CD1c-positive myeloid dendritic cell (primary cell): ENCODE results near the gene ZBTB26.

ENCODE experiments used
- DNase-seq: peaks from one replicate; pipeline ENCODE4 v3.0.0-alpha.2; 2016; ENCODE audit errors: extremely low spot score

The ZBTB26 gene, protein sequence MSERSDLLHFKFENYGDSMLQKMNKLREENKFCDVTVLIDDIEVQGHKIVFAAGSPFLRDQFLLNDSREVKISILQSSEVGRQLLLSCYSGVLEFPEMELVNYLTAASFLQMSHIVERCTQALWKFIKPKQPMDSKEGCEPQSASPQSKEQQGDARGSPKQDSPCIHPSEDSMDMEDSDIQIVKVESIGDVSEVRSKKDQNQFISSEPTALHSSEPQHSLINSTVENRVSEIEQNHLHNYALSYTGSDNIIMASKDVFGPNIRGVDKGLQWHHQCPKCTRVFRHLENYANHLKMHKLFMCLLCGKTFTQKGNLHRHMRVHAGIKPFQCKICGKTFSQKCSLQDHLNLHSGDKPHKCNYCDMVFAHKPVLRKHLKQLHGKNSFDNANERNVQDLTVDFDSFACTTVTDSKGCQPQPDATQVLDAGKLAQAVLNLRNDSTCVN

DNA sequence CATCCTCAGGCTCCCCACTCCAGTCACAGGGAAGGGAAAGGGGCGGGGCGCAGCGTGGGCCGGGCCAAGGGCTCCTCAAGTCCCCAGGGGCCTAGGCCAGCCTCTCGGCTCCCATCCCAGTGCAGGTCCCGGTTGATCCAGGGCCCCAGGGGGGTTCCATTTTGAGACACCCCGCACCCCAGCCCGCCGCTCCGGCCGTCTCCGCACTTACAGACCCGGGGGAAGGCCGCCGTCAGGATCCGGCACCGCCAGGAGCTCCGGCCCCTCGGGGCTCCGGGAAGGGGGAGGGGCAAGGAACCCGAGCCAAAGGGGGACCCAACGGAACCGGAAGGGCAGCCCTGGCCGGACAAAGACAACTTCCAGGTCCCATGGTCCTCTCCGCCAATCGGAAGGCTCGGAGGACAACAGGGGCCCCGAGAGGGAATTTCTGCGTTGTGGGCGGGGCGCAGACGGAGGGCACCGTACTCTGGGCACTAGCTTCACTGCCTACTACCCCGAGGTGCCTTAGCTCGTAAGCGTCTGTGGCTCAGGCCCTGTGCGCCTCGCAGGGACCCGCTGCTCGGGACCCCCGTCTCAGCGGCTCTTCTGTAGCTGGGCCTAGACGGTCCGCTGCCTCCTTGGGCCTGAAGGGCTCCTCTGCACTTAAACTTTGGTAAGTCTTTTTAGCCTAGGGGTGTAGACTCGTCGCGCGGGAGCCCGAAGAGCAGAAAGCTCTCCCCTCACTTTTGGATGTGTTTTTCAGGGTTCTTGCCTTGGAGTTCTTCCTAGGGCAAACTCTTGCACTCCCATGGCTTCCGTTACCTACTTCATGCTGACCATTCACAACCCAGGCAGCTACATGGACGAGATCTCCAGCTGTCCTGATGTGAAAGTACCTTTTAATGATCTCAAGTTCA lies at the start of gene ZBTB26:
TSS of gene ZBTB26 (minus strand) at position 287 of the 896 bp plus-strand sequence. CDS start 11,578 bp downstream, outside the sequence.
- peak; percentile 96 for DNase-seq

DNA sequence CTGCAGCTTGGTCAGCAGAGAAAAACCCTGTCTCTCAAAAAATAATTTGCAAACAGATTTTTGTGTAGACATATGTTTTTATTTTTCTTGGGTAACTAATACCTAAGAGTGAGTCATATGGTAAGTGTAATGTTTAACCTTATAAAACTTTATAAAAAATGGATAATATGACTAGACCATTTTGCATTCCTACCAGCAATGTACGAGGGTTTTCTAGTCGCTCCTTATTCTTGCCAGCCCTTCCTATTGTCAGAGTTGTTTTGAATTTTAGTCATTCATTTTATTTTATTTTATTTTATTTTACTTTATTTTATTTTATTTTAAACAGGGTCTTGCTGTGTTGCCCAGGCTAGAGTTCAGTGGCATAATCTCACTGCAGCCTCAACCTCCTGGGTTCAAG lies 47.3 kb upstream of the ZBTB26 start:
- no peak for DNase-seq

DNA sequence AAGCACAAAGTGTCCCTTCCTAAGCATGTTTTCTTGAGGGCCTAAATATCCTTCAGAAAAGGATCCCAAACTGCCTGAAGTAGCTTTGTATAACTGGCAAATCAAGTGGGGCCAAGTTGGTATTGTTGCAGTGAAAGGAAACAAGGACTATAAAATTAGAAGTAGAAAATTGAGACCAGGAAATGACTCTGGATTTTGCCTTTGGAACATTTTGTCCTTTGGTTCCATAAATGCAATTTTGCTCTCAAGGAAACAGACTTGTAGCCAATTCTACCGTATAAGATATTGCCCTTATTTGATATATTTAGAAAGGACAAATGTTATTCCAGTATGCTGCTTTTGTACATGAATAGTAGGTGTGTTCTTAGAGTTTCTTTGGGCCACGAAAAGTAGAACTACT lies 43.9 kb upstream of the ZBTB26 start:
- no peak for DNase-seq

DNA sequence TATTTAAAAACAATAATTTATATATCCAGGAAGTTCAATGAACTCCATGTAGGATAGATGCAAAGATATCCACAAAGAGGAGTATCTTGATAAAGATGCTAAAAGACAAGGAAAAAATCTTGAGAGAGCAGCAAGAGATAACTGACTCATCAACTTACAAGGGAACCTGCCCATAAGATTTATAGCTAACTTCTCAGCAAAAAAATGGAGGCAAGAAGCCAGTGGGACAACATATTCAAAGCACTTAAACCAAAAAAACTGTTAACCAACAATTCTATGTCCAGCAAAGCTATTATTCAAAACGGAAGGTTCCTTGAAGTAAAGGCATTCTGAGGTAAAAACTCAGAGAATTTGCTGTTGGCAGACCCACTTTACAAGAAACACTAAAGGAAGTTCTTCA lies 29.8 kb upstream of the ZBTB26 start:
- DNase-seq: no peak

DNA sequence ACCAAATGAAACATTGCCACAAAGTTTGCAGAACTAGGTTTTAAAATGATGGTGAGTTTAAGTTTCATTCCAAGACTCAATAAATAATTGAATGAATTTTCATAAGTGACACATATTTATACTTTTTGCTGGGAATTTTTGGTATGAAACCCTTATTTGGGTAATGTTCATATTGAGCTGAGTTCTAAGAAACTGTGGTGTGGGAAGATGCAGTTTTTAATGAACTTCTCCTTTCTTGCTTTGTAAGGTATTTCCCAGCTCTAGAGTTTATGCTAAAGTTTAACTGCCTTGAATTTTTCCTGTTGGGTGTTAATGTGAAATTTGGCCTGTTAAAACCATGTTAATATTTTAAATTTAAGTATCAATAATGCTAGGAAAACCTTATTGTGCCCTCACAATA lies 24.6 kb upstream of the ZBTB26 start:
- peak; percentile 32 for DNase-seq

DNA sequence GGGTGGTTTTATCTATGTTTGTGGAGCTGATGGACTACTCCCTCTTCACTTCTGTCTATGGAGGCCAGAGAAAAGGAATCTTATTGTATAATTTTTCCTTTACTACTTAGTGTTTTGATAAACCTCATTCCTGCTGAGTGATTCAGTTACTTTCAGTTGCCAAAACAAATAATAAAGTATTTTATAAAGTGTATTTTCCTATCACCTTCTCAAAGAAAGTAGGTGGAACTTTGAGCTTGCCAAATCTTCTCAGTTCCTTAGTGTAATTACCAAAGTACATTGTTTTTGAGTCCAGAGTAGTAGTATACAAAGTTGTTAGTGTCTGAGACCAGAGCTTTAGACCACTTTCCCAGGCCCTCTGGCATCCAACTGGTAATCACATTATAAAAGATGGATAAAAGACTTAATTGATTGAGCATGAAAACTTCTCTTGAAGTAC lies 23.0 kb upstream of the ZBTB26 start:
- DNase-seq: no peak

DNA sequence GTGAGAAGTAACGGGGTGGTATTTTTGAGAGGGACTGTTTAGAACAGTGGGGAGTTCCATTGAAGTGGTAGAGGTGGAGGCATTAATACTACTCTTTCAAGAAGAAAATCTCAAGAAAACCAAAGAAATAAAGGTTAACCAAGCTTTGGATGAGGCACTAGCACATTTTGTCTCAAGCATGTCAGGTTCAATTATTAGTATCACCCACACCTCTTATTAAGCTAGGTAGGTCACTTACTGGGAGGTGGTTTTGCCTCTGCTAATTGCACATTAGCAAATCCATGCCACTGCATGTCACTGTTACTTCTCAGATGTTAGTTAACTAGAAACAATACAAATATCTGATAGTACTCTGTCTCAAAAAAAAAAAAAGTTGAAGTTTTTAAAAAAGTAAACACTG lies 19.7 kb upstream of the ZBTB26 start:
- DNase-seq: no peak

DNA sequence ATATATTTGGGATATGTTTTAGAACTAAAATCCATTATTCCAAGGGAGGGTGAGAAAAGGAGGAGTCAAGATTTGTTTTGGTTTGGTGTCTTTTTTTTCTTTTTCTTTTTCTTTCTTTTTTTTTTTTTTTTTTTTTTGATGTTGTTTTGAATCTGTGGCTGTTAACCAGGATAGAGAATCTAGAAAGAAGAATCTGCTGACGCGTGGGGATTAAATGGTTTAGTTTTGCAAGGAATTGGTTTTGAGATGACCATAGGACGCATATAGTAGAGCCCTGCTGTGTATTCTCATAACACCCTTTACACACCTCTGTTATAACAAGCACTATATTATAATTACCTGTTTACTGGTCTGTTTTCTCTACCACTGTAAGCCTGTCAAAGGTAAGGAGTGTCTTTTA lies 19.0 kb upstream of the ZBTB26 start:
- no peak for DNase-seq

DNA sequence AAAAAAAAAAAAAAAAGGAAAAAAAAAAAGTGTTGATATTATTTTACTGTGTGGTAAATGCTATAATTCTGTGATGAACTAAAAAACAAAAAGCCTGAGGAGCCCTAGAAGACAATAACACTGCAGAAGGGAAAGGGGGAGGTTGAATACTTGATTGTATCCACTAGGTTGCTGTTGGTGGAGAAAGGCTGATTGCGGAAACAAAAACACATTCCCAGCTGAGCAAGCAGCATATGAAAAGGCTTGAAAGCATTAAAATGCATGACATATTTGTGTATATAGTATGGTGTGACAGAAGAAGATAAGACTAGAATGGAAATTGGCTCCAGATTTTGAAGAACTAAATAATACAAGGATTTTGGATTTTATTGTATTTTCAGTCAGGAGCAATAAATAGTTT lies 18.4 kb upstream of the ZBTB26 start:
- DNase-seq: no peak

DNA sequence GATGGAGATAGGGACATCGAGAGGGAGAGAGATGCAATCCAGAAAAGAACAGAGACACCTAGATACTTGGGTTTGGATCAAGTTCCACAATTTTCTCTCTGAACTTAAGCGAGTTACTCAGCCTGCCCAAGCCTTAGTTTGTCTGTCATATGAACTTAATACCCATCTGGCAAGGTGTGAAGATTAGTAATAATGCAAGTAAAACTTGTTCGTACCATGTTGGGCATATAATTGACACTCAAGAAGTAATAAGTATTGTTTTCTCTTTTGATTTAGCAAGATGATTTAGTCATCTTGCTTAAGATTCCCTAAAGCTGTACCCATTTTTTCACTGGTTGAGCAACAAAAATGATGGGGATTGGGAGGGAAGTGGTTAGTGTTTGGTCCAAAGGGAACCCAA lies 17.0 kb upstream of the ZBTB26 start:
- DNase-seq: no peak

DNA sequence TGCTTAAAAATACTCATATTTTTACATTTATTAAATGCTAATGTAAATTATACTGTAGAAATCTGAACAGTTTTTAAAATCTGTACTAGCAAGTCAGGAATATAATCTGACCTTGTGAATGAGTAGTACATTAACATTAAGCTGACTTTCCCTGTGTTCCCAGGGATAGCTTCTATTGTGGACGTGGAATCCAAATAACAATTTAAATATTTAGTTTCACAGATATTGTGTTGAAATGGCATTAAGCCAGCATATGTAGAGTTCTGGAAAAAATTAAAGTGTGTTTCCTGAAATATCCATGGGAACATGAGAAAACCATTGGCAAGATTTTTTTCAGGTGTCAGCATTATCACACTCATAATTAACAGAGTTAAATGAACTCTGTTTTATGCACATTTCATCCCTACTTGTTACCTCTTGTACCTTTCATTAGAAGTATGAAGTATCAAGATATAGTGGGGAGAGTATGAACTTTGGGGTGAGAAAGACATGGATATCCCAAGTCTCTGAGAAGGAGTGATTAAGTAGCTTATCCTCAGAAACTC lies 15.2 kb upstream of the ZBTB26 start:
- DNase-seq: no peak

DNA sequence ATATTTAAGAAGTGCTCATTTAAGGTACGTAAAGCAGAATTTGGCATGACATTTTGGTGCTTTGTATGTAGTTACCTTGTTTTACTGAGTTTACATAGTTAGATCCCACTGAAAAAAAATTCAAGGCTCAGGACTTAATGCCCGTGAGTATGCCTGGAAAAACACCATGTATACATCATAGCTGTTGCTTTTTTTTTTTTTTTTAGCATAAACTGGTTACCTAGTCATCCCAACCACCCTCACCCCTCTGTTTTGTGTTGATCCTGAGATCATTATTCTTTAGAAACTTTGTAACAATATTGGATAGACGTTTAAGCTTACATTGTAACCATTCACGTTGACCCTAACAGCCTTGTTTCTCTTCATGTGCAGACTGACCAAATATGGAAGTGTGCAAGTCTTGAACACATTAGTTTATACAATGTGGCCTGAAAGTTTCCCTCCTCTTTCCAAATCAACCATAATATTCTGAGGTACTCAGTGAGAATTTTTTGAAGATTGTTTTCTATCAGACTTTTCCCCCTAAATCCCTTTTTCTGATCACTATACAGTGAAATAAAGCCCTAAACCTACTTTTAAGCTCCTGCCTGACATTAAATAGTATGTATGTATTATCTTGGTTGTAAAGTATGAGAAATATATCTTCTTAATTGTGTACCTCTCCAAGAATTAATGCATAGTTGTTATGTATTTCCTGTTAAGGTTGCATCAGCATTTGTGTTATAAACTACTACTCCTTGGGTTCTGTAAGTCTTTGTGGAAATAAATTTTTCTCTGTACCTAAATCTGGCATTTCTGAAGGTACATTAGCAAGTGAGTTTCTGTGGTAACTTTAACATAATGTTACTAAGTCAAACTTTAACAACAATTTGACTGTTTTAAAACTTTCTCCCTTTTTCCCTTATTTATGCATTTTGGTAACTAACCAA lies 13.9 kb upstream of the ZBTB26 start:
- DNase-seq: no peak

DNA sequence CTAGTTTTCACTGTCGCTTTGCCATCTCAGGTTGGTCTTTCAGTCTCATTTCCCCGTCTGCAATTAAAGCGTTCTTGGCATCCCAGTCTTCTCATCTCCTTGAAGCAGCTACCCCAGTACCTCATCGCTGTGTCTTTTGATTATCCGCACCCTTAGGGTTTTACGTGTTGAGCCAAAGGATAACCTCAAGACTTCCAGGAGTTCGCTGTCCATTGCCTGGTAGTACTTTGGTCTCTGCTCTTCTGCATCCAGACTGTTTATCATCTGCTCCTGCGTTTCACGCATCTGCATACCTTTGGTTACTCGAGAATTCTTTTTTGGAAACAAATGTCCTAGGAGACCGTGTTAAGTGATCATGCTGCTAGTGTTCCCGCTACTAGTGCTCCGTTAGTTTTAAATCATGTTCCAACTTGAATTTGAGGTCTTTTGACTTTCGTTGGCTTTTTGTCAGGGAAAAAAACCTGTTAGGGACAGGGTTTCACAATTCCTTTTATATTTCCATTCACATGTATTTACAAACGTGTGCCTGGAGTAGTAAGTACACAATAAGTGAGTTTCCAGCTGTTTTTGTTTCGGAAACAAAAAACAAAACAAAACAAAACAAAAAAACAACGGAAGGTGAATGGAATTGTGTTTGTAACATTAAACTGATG lies 10.4 kb upstream of the ZBTB26 start:
- no peak for DNase-seq

DNA sequence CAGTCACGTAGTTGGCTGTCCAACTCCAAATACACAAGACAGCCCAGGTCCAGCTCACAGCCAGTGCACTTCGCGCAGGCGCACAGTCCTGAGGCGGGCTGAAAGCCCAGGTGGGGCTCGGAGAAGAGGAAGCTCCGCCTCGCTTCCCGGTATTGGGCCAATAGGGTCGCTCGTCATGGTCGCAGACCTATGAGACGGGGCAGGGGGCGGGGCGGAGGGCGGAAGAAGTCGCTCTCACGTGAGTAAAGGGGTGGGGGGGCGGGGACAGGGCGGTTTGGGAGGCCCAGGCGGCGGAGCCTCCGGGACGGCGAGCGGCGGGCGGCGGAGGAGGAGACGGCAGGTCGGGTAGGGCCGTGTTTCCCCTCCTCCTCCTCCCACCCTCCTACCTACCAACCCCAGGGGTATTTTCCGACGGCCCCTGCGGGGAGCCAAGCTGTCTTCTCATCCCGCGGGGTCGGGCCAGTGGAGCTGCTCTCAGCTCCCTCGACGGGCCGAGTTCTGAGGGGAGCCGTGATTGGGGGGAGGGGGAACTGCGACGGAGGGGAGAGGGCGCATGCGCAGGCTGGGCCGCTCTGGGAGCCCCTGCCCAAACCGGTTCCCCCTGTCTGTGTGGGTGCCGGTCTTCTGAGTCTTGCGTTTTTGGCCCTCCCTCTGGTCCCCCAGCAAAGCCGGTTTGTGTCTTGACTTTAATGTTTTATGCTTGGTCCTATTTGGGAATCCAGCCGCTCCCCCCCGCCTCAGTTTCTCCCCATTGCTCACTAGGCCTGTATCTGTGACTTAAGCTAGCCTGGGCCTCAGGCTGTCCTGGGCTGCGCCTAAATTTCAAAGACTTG lies 9.7 kb upstream of the ZBTB26 start, which contains the start of gene RABGAP1:
TSS of gene RABGAP1 (plus strand) at position 272 of the 833 bp plus-strand sequence. CDS start 16,040 bp downstream, outside the sequence.
- DNase-seq: peak; percentile 98

DNA sequence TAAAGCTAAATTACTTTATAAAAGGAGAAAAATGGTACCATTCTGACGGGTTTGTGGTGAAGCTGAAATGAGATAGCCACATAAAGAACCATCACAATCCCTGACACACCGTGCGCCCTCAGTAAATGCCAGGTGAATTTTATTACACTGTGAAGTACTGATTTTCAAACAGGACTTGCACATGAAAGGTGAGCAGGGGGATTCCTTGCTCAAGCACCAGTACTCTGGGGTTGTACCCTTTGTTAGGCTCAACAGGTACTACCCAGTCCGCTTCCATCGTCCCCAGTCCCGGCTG lies 9.1 kb upstream of the ZBTB26 start:
- no peak for DNase-seq

DNA sequence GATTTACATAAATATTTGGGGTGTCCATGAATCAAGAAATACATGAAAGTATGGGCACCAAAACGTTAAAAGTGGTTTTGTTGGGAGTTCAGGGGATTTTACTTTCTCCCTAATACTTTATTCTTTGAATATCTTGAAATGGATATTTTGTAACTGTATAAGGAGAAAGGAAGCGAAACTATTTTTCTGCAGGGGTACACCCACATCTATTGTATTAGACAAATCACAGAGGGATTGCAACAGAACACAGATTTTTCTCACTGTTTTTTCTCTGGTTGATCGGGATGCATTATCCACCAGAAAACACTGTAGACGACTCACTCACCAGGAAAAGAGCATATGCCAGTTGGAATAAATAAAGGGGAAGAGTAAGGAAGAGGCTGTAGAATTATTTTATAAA lies 8.3 kb upstream of the ZBTB26 start:
- peak; percentile 78 for DNase-seq

DNA sequence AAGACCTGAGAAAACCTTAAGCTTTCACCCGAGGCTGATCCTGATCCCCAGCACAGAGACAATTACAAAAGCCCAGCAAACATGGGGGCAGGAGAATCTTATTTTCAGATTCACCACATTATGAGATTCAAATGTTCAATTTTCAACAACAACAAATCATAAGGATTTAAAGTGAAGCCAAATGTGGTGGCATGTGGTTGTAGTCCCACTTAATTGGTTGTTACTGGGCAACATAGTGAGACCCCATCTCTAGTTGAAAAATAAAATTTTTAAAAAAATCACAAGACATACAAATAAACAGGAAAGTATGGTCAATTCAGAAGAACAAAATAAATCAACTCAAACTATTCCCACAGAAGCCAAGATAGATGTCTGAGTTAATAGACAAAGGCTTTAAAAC lies 5.6 kb upstream of the ZBTB26 start:
- no peak for DNase-seq

DNA sequence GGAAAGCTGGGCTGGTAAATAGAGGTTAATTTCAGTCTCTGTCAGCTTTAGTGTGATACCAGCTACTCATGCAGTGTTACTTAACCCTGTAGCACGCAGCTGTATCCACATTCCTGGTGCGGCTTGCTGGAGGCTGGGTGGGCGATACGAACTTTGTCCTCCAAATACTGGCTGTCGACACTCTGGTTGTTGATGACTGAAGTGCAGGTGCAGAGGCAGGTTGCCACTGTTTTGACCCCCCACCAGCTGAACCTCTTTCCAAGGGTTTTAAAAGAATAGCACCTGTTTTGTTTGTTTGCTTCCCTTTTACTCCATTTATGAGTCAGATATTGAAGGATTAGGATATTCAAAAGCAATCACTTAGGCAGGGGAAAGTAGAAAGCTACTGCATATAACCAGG lies 5.2 kb upstream of the ZBTB26 start:
- DNase-seq: no peak

DNA sequence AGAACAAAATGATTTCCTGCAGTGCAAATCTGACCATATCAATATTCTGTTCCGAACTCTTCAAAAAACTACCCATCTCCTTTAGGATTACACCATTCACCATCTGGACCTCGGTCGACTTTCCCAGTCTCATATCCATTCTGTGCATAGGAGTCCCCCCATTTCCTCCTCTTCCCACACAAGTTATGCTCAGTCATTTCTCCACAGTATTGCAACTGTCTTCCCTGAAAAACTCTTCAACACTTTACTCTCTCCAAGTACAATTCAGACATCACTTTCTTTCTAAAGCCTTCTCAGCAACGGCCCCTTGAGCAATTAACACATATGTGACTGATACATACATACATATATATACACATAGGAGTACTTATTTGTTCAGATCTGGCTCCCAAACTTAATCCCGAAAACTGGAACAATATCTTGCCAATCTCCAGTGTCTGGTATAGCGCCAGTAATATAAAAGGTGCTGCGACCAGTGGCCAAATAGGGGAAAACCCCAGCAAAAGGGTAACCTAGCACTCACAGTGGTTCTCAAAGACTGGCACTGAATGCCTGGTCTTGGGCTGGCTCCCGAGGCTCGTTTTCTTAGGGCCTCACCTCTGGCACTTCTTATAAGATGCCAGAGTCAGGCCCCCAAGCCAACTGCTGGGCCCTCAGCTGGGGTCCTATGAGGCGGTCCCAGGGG lies 629 bp downstream of the ZBTB26 start:
- peak; percentile 50 for DNase-seq
